Neuronal stem cell (in vitro differentiated cells): ENCODE measurements around the gene DNAJB4.
"Not testable (repeated sequence)": the region's sequence is repeated elsewhere in the genome, so short reads cannot be mapped to it uniquely, and the experiment has no call there.

Experiments
- DNase-seq: peaks from one replicate; pipeline ENCODE4 v3.0.0-alpha.2; 2013; ENCODE audit warnings: low spot score
- H2AFZ ChIP-seq: one replicate; pipeline ENCODE4 v1.6.1; 2013; ENCODE audit warnings: mild to moderate bottlenecking, low read length, inconsistent platforms
- H2AK5ac ChIP-seq: 2 replicates; pipeline ENCODE4 v1.6.1; 2013; ENCODE audit warnings: low read depth, mild to moderate bottlenecking, inconsistent platforms, low read length, moderate library complexity, mixed read lengths
- H2BK120ac ChIP-seq: 2 replicates; pipeline ENCODE4 v1.6.1; 2013; ENCODE audit warnings: low read depth, mild to moderate bottlenecking, inconsistent platforms, low read length, moderate library complexity, mixed read lengths
- H2BK12ac ChIP-seq: one replicate; pipeline ENCODE4 v1.6.1; 2013; ENCODE audit warnings: low read length, inconsistent platforms
- H2BK15ac ChIP-seq: 2 replicates; pipeline ENCODE4 v1.6.1; 2013; ENCODE audit warnings: mild to moderate bottlenecking, low read length, inconsistent platforms, mixed read lengths
- H2BK5ac ChIP-seq: one replicate; pipeline ENCODE4 v1.6.1; 2013; ENCODE audit warnings: inconsistent platforms, mild to moderate bottlenecking, low read length, moderate library complexity
- H3K14ac ChIP-seq: one replicate; pipeline ENCODE4 v1.6.1; 2013; ENCODE audit warnings: low read length, inconsistent platforms
- H3K18ac ChIP-seq: 2 replicates; pipeline ENCODE4 v1.6.1; 2013; ENCODE audit warnings: low read length, inconsistent platforms
- H3K23ac ChIP-seq: 2 replicates; pipeline ENCODE4 v1.6.1; 2013; ENCODE audit warnings: low read depth, mild to moderate bottlenecking, mixed read lengths, low read length, inconsistent platforms; ENCODE audit not compliant: poor library complexity
- H3K27ac ChIP-seq: replicated peaks from 3 replicates; pipeline ENCODE4 v1.5.1; 2013; ENCODE audit warnings: low read length, inconsistent platforms
- H3K27me3 ChIP-seq, 3 experiments: 2 replicates each; pipeline ENCODE4 v1.6.1; 2013; ENCODE audit warnings: low read length in 3 of 3, mild to moderate bottlenecking in 2 of 3, inconsistent platforms in 1 of 3, low read depth in 1 of 3, mixed read lengths in 1 of 3, moderate library complexity in 1 of 3; ENCODE audit not compliant: control insufficient read depth in 3 of 3, insufficient read depth in 3 of 3
- H3K36me3 ChIP-seq, 2 donors: replicated peaks in 1 of 2; 2 replicates each; pipeline ENCODE4 v1.6.1; 2013; ENCODE audit warnings: low read length in 2 of 2; ENCODE audit not compliant: control insufficient read depth in 2 of 2, insufficient read depth in 2 of 2
- H3K4ac ChIP-seq: 2 replicates; pipeline ENCODE4 v1.6.1; 2013; ENCODE audit warnings: inconsistent platforms, mild to moderate bottlenecking, low read length, moderate library complexity
- H3K4me1 ChIP-seq, 2 donors: 1 replicate in 1 of 2; 2 replicates in 1 of 2; pipeline ENCODE4 v1.6.1; 2013; ENCODE audit warnings: low read length in 2 of 2, low read depth in 1 of 2; ENCODE audit not compliant: control insufficient read depth in 2 of 2, insufficient read depth in 1 of 2
- H3K4me2 ChIP-seq: one replicate; pipeline ENCODE4 v1.6.1; 2013; ENCODE audit warnings: mild to moderate bottlenecking, low read length, inconsistent platforms; ENCODE audit not compliant: insufficient read depth, poor library complexity, severe bottlenecking
- H3K4me3 ChIP-seq, 2 donors: 2 replicates each; pipeline ENCODE4 v1.5.1; 2013; ENCODE audit warnings: low read length in 2 of 2, mild to moderate bottlenecking in 2 of 2, inconsistent platforms in 1 of 2, moderate library complexity in 1 of 2
- H3K79me1 ChIP-seq: one replicate; pipeline ENCODE4 v1.6.1; 2013; ENCODE audit warnings: low read depth, mild to moderate bottlenecking, inconsistent platforms, low read length, moderate library complexity
- H3K9ac ChIP-seq: one replicate; pipeline ENCODE4 v1.6.1; 2013; ENCODE audit warnings: mild to moderate bottlenecking, low read depth, low read length, inconsistent platforms; ENCODE audit not compliant: poor library complexity
- H3K9me3 ChIP-seq, 2 donors: replicated peaks in 1 of 2; 2 replicates each; pipeline versions ENCODE3 to v1.6.1; 2013; ENCODE audit warnings: low read length in 2 of 2, mild to moderate bottlenecking in 2 of 2, inconsistent platforms in 1 of 2, low read depth in 1 of 2, mixed read lengths in 1 of 2, moderate library complexity in 1 of 2; ENCODE audit not compliant: control insufficient read depth in 2 of 2, insufficient read depth in 1 of 2
- H4K8ac ChIP-seq: one replicate; pipeline ENCODE4 v1.6.1; 2013; ENCODE audit warnings: low read depth, mild to moderate bottlenecking, inconsistent platforms, low read length, moderate library complexity
- H4K91ac ChIP-seq: one replicate; pipeline ENCODE4 v1.6.1; 2013; ENCODE audit warnings: low read length, low read depth, mild to moderate bottlenecking, inconsistent platforms; ENCODE audit not compliant: poor library complexity
- WGBS, 2 donors: extraction: QIAGEN DNeasy Blood & Tissue Kit; methylation state at CpG; one replicate each; pipeline ENCODE4 v1.1.7; 2013; ENCODE audit warnings: missing lambda C conversion rate in 2 of 2, mixed read lengths in 1 of 2; ENCODE audit not compliant: insufficient read length in 2 of 2, insufficient replicate concordance in 1 of 2; ENCODE audit errors: extremely low coverage in 2 of 2; 5-methylcytosine and 5-hydroxymethylcytosine counted together

DNAJB4 gene

GRCh38 chr1:77983352-77983996 lies 21.3 kb upstream of the DNAJB4 start:
- H3K14ac ChIP-seq, H3K9ac ChIP-seq, H3K18ac ChIP-seq, H4K8ac ChIP-seq, H3K4me3 ChIP-seq, H2BK15ac ChIP-seq, H2BK12ac ChIP-seq, H2AFZ ChIP-seq, H3K23ac ChIP-seq, H3K4ac ChIP-seq, H2BK5ac ChIP-seq, H3K9me3 ChIP-seq, H2AK5ac ChIP-seq, DNase-seq, H2BK120ac ChIP-seq, H3K27me3 ChIP-seq, H3K79me1 ChIP-seq, H4K91ac ChIP-seq: not testable (repeated sequence)
- Histone ChIP-seq H3K36me3 (peaks cover 3 to 64% of the 10 kb centered on the region in 2 donors), H3K27ac (peak overlapping the region; percentile 94), H3K4me1 (peaks cover 0 to 13% of the 10 kb centered on the region in 2 donors), H3K4me2 (peak overlapping the region; percentile 48)
- no CpG with 5 or more reads among the region's 8 CpGs for WGBS, 2 donors

- Histone ChIP-seq H3K4me2 (no peak overlapping the region), H4K8ac (no peak overlapping the region), H2AK5ac (no peak overlapping the region), H2BK12ac (no peak overlapping the region), H4K91ac (no peak overlapping the region), H3K9ac (no peak overlapping the region), H3K4ac (no peak overlapping the region), H3K36me3 (peaks cover 3 to 64% of the 10 kb centered on the region in 2 donors), H3K79me1 (peaks cover 7% of the 10 kb centered on the region), H2AFZ (no peak overlapping the region), H3K4me3 (no peak overlapping the region), H3K27ac (peak overlapping the region; percentile 94), H2BK15ac (no peak overlapping the region), H2BK120ac (no peak overlapping the region), H2BK5ac (no peak overlapping the region), H3K23ac (no peak overlapping the region), H3K4me1 (peaks cover 0 to 13% of the 10 kb centered on the region in 2 donors), H3K27me3 (no peaks in the 10 kb centered on the region), H3K18ac (no peak overlapping the region), H3K14ac (no peak overlapping the region), H3K9me3 (peaks cover 0 to 2% of the 10 kb centered on the region in 2 donors)
- peak; percentile 60 for DNase-seq
Measured at GRCh38 chr1:77983997-77984355, 20.8 kb upstream of the DNAJB4 start.

GRCh38 chr1:77984629-77985028 lies 20.1 kb upstream of the DNAJB4 start:
- H2BK120ac ChIP-seq: no peak overlapping the region
- peaks cover 0 to 13% of the 10 kb centered on the region in 2 donors for H3K4me1 ChIP-seq
- peak overlapping the region; percentile 62 for H3K27ac ChIP-seq
- no peak overlapping the region for H2BK15ac ChIP-seq
- H3K18ac ChIP-seq: no peak overlapping the region
- no peaks in the 10 kb centered on the region for H3K27me3 ChIP-seq
- H3K9me3 ChIP-seq: peaks cover 0 to 2% of the 10 kb centered on the region in 2 donors
- no peak overlapping the region for H2BK12ac ChIP-seq
- H2BK5ac ChIP-seq: no peak overlapping the region
- H3K4me2 ChIP-seq: no peak overlapping the region
- no peak overlapping the region for H2AK5ac ChIP-seq
- no peak overlapping the region for H4K91ac ChIP-seq
- H3K36me3 ChIP-seq: peaks cover 3 to 68% of the 10 kb centered on the region in 2 donors
- H3K14ac ChIP-seq: no peak overlapping the region
- H4K8ac ChIP-seq: no peak overlapping the region
- no CpG with 5 or more reads among the region's 4 CpGs for WGBS, 2 donors
- H2AFZ ChIP-seq: no peak overlapping the region
- no peak overlapping the region for H3K23ac ChIP-seq
- peaks cover 7% of the 10 kb centered on the region for H3K79me1 ChIP-seq
- no peak overlapping the region for H3K4ac ChIP-seq
- no peak overlapping the region for H3K9ac ChIP-seq
- no peak overlapping the region for H3K4me3 ChIP-seq
- no peak for DNase-seq

GRCh38 chr1:77986810-77987209 lies 17.9 kb upstream of the DNAJB4 start:
- Histone ChIP-seq H3K4ac (no peak overlapping the region), H3K9me3 (peaks cover 0 to 4% of the 10 kb centered on the region in 2 donors), H3K4me3 (no peak overlapping the region), H3K4me2 (no peak overlapping the region), H3K27ac (no peak overlapping the region), H2AK5ac (no peak overlapping the region), H4K91ac (no peak overlapping the region), H3K23ac (no peak overlapping the region), H3K79me1 (peaks cover 7% of the 10 kb centered on the region), H3K9ac (no peak overlapping the region), H3K4me1 (peaks cover 0 to 13% of the 10 kb centered on the region in 2 donors), H3K14ac (no peak overlapping the region), H2BK15ac (no peak overlapping the region), H2BK12ac (no peak overlapping the region), H3K27me3 (no peaks in the 10 kb centered on the region), H2AFZ (no peak overlapping the region), H3K18ac (no peak overlapping the region), H4K8ac (no peak overlapping the region), H2BK120ac (no peak overlapping the region), H2BK5ac (no peak overlapping the region), H3K36me3 (peaks cover 3 to 77% of the 10 kb centered on the region in 2 donors)
- DNase-seq: no peak
